Stimulated activated CD8-positive, alpha-beta memory T cell treated with anti-CD3 and anti-CD28 coated beads, Interleukin-7, amount 100 ng/mL, for 1 hour (primary cell): ENCODE results near the gene VAPB.
A peak's percentile ranks its signal among the peaks of the same experiment; 100 is the strongest.

ENCODE experiments used
- DNase-seq, 2 donors: peaks; one replicate each; pipeline ENCODE4 v3.0.0-alpha.2; 2020; ENCODE audit warnings: low read depth in 2 of 2

Gene VAPB

GRCh38 chr20:58435237-58435636, 46.2 kb downstream of the VAPB start:
- no peak for DNase-seq

- DNase-seq: no peak
These were observed 48.0 kb downstream of the VAPB start for GRCh38 chr20:58436868-58437645.

GRCh38 chr20:58438970-58439808, 50.2 kb downstream of the VAPB start:
- DNase-seq: no peak

- DNase-seq: no peak
These were observed 51.2 kb downstream of the VAPB start for GRCh38 chr20:58440021-58440767.

- no peak for DNase-seq
These were observed 52.7 kb downstream of the VAPB start for GRCh38 chr20:58441723-58442122.

- DNase-seq: no peak
These were observed 55.8 kb downstream of the VAPB start for GRCh38 chr20:58444746-58445255.

- no peak for DNase-seq
These were observed 57.4 kb downstream of the VAPB start for GRCh38 chr20:58446264-58446959.

GRCh38 chr20:58446960-58447265, 57.9 kb downstream of the VAPB start:
- DNase-seq: no peak

GRCh38 chr20:58447511-58448391, 58.7 kb downstream of the VAPB start:
- peak in 1 of 2 donors; percentile 5 for DNase-seq

GRCh38 chr20:58448958-58449357, 59.9 kb downstream of the VAPB start:
- DNase-seq: no peak

- no peak for DNase-seq
These were observed 60.7 kb downstream of the VAPB start for GRCh38 chr20:58449681-58450221.

GRCh38 chr20:58450254-58450653, 61.2 kb downstream of the VAPB start:
- no peak for DNase-seq

GRCh38 chr20:58452667-58453255, 63.7 kb downstream of the VAPB start:
- no peak for DNase-seq

GRCh38 chr20:58453391-58453790, 64.4 kb downstream of the VAPB start:
- DNase-seq: no peak

GRCh38 chr20:58454460-58454859, 65.4 kb downstream of the VAPB start:
- no peak for DNase-seq

GRCh38 chr20:58457083-58457695, 68.2 kb downstream of the VAPB start:
- no peak for DNase-seq

GRCh38 chr20:58458342-58459057, 69.5 kb downstream of the VAPB start:
- DNase-seq: no peak

GRCh38 chr20:58459058-58459750, 70.2 kb downstream of the VAPB start:
- no peak for DNase-seq
